Right lung (tissue), 10 donors: ENCODE results near the gene ZSWIM8. TPM values are rescaled to one million over a fixed set of nuclear protein-coding genes. Genes with fewer than 3 reads are reported as not detected.
"Not testable (repeated sequence)": the region's sequence is repeated elsewhere in the genome, so short reads cannot be mapped to it uniquely, and the experiment has no call there.

Experiments
- DNase-seq, 2 donors: peaks; one replicate each; pipeline ENCODE4 v3.0.0-alpha.2; 2013
- long read RNA-seq, 8 donors: transcript quantifications; one replicate each; lab custom pipeline, GENCODE V29; 2026
- polyA plus RNA-seq, 5 donors: library from polyadenylated mRNA; unstranded; fragments of 120-200 nt; gene quantifications; one replicate each; pipeline versions ENCODE4 v1.2.1 to v1.2.3, GENCODE V29; 2013; ENCODE audit warnings: inconsistent platforms in 1 of 5, low replicate concordance in 1 of 5; ENCODE audit not compliant: insufficient read length in 5 of 5, insufficient read depth in 1 of 5

Gene ZSWIM8
- 100 to 1,000 TPM in 2 of 5 donors, 10 to 100 TPM in 3; 80.0 to 103 (median 96.9) TPM for polyA plus RNA-seq
- long read RNA-seq, donor 1, transcript ZSWIM8-209 (2 exons, 466 nt): major isoform, 9 of 25 reads
- long read RNA-seq, donor 1, partial matches to known transcripts: 14 of 25 reads
- long read RNA-seq, donor 1, other reads (novel, unspliced or antisense): 0 of 25 reads
- long read RNA-seq, donor 2, full-length matches to known transcripts: 7 of 7 reads
- long read RNA-seq, donor 2, partial matches to known transcripts: 0 of 7 reads
- long read RNA-seq, donor 2, other reads (novel, unspliced or antisense): 0 of 7 reads
- long read RNA-seq, donor 3, partial matches to known transcripts: 0 of 6 reads
- long read RNA-seq, donor 3, other reads (novel, unspliced or antisense): 0 of 6 reads
- long read RNA-seq, donor 4, partial matches to known transcripts: 0 of 4 reads
- long read RNA-seq, donor 4, other reads (novel, unspliced or antisense): 0 of 4 reads
- long read RNA-seq, donor 5, transcript ZSWIM8-209 (2 exons, 466 nt): major isoform, 6 of 15 reads
- long read RNA-seq, donor 5, partial matches to known transcripts: 6 of 15 reads
- long read RNA-seq, donor 5, other reads (novel, unspliced or antisense): 0 of 15 reads
- long read RNA-seq, donor 6, full-length matches to known transcripts: 11 of 19 reads
- long read RNA-seq, donor 6, partial matches to known transcripts: 8 of 19 reads
- long read RNA-seq, donor 6, other reads (novel, unspliced or antisense): 0 of 19 reads
- long read RNA-seq, donor 7, transcript ZSWIM8-209 (2 exons, 466 nt): major isoform, 8 of 22 reads
- long read RNA-seq, donor 7, partial matches to known transcripts: 11 of 22 reads
- long read RNA-seq, donor 7, other reads (novel, unspliced or antisense): 0 of 22 reads
- long read RNA-seq, donor 8, transcript ZSWIM8-209 (2 exons, 466 nt): major isoform, 6 of 7 reads
- long read RNA-seq, donor 8, partial matches to known transcripts: 0 of 7 reads
- long read RNA-seq, donor 8, other reads (novel, unspliced or antisense): 0 of 7 reads

GRCh38 chr10:73785211-73785720 is at the start of gene ZSWIM8:
Gene ZSWIM8 (plus strand): TSS chr10:73785606. CDS start chr10:73785879, 273 bp downstream.
- peak; percentile 94 to 96 for DNase-seq

GRCh38 chr10:73740501-73741254 is 44.7 kb upstream of the ZSWIM8 start:
- not testable (repeated sequence) for DNase-seq

- DNase-seq: no peak
Observed at GRCh38 chr10:73742454-73742734, 43.0 kb upstream of the ZSWIM8 start.

GRCh38 chr10:73743327-73743904 is 42.0 kb upstream of the ZSWIM8 start:
- DNase-seq: no peak

GRCh38 chr10:73743905-73744663 is 41.3 kb upstream of the ZSWIM8 start, which contains the start of gene SEC24C:
Gene SEC24C (plus strand): TSS chr10:73744372. CDS start chr10:73746833, 2,461 bp downstream.
- DNase-seq: peak; percentile 97 to 98

GRCh38 chr10:73744664-73744975 is 40.8 kb upstream of the ZSWIM8 start:
- DNase-seq: no peak

GRCh38 chr10:73746721-73747120 is 38.7 kb upstream of the ZSWIM8 start:
- no peak for DNase-seq

- DNase-seq: no peak
Observed at GRCh38 chr10:73750819-73751218, 34.6 kb upstream of the ZSWIM8 start.

GRCh38 chr10:73756183-73756582 is 29.2 kb upstream of the ZSWIM8 start:
- DNase-seq: no peak

GRCh38 chr10:73758704-73759511 is 26.5 kb upstream of the ZSWIM8 start:
- no peak for DNase-seq

GRCh38 chr10:73759512-73760115 is 25.8 kb upstream of the ZSWIM8 start:
- DNase-seq: peak; percentile 43 to 52

- no peak for DNase-seq
Observed at GRCh38 chr10:73761781-73762180, 23.6 kb upstream of the ZSWIM8 start.

- DNase-seq: no peak
Observed at GRCh38 chr10:73762915-73763314, 22.5 kb upstream of the ZSWIM8 start.

GRCh38 chr10:73763343-73763742 is 22.1 kb upstream of the ZSWIM8 start:
- no peak for DNase-seq

GRCh38 chr10:73765066-73765465 is 20.3 kb upstream of the ZSWIM8 start:
- no peak for DNase-seq

- no peak for DNase-seq
Observed at GRCh38 chr10:73768881-73769280, 16.5 kb upstream of the ZSWIM8 start.

GRCh38 chr10:73769396-73769795 is 16.0 kb upstream of the ZSWIM8 start:
- DNase-seq: no peak

- DNase-seq: no peak
Observed at GRCh38 chr10:73771722-73772280, 13.6 kb upstream of the ZSWIM8 start.
